Left lung (tissue), 10 donors: ENCODE measurements around the gene INAVA. TPM values are rescaled to one million over a fixed set of nuclear protein-coding genes. Genes with fewer than 3 reads are reported as not detected.
"Not testable (repeated sequence)": the region's sequence is repeated elsewhere in the genome, so short reads cannot be mapped to it uniquely, and the experiment has no call there.

Source experiments
- ATAC-seq: fragments of 200-7000 bp; cut with Tn5 transposase; one replicate; pipeline ENCODE4 v1.9.1; 2020; ENCODE audit warnings: moderate library complexity
- DNase-seq, 4 donors: peaks; one replicate each; pipeline ENCODE4 v3.0.0-alpha.2; 2013 to 2020
- H3K27ac ChIP-seq, 2 donors: fragments of 200-600 bp; sonication (generic) in 1 of 2; one replicate each; pipeline versions ENCODE4 v1.5.0 to v1.8.0; 2020 to 2021
- H3K27me3 ChIP-seq, 2 donors: fragments of 200-600 bp; sonication (generic) in 1 of 2; one replicate each; pipeline versions ENCODE4 v1.5.0 to v1.8.0; 2020 to 2021
- H3K36me3 ChIP-seq, 2 donors: fragments of 200-600 bp; sonication (generic) in 1 of 2; one replicate each; pipeline versions ENCODE4 v1.5.0 to v1.8.0; 2020 to 2021
- H3K4me1 ChIP-seq, 2 donors: fragments of 200-600 bp; one replicate each; pipeline ENCODE4 v1.8.0; 2021
- H3K4me3 ChIP-seq, 2 donors: fragments of 200-600 bp; sonication (generic) in 1 of 2; one replicate each; pipeline versions ENCODE4 v1.5.0 to v1.8.0; 2020 to 2021; ENCODE audit warnings: mild to moderate bottlenecking in 1 of 2
- H3K9me3 ChIP-seq, 2 donors: fragments of 200-600 bp; sonication (generic) in 1 of 2; one replicate each; pipeline versions ENCODE4 v1.5.0 to v1.8.0; 2020 to 2021
- intact Hi-C, 2 donors: fragments of 100-400 bp; cut with DNase I; formaldehyde crosslinking; loops; one replicate each; pipeline versions ENCODE4 v1.11.2 to v1.14.2; 2022
- polyA plus RNA-seq, 6 donors: library from polyadenylated mRNA; unstranded; fragments of 120-200 nt; gene quantifications; one replicate each; pipeline ENCODE4 v1.2.1, GENCODE V29; 2013; ENCODE audit not compliant: insufficient read length in 6 of 6
- total RNA-seq, 2 donors: library from RNA; stranded (reverse); fragmentation: NEBNext Ultra II Directional; extraction: Animal tissue kit (Norgen Biotek cat#: 25700); gene quantifications; one replicate each; pipeline ENCODE4 v1.2.1, GENCODE V29; 2021
- TF ChIP-seq, protein P1 (sequence below), 2 donors: fragments of 200-600 bp; sonication (generic) in 1 of 2; IDR thresholded peaks; one replicate each; pipeline versions ENCODE4 v1.5.0 to v1.8.0; 2021; ENCODE audit warnings: antibody characterized with exemption in 2 of 2
- donor health status: DM: no; HTN: yes; CAD: no.
- donor health status: DM: no; HTN: no; CAD: no.

Gene INAVA
- total and polyA plus RNA-seq, 8 donors = 5.5 to 25.5 (median 23.1) TPM

DNA sequence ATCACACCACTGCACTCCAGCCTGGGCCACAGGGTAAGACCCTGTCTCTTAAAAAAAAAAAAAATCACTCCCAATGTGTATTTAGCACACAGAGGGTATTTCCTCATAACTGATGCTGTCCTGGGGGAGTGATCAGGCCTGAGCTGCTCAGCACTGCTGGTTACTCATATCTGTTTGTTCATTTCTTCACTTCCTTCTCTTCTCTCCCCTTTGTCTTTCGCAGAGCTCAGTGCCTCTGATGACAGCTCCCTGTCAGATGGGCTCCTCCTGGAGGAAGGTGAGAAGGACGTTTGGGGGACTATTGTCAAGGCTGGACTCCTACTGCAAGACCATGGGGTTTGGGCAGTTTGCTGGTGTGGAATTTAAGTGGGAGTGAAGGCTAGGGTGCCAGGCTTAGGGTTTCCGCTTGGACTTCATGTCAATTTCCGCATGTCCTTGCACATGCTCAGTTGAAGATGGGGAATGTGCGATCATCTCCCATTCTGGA, 13.0 kb downstream of the INAVA start:
- H3K9me3 ChIP-seq = no peaks in the 10 kb centered on the region
- intact Hi-C loops = no loop called here
- H3K27me3 ChIP-seq = no peaks in the 10 kb centered on the region
- TF ChIP-seq, protein P1, sequence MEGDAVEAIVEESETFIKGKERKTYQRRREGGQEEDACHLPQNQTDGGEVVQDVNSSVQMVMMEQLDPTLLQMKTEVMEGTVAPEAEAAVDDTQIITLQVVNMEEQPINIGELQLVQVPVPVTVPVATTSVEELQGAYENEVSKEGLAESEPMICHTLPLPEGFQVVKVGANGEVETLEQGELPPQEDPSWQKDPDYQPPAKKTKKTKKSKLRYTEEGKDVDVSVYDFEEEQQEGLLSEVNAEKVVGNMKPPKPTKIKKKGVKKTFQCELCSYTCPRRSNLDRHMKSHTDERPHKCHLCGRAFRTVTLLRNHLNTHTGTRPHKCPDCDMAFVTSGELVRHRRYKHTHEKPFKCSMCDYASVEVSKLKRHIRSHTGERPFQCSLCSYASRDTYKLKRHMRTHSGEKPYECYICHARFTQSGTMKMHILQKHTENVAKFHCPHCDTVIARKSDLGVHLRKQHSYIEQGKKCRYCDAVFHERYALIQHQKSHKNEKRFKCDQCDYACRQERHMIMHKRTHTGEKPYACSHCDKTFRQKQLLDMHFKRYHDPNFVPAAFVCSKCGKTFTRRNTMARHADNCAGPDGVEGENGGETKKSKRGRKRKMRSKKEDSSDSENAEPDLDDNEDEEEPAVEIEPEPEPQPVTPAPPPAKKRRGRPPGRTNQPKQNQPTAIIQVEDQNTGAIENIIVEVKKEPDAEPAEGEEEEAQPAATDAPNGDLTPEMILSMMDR (IDR thresholded peaks at IDR 0.05) = no peak
- peaks cover 0 to 16% of the 10 kb centered on the region in 2 donors for H3K4me1 ChIP-seq
- no peak overlapping the region for H3K4me3 ChIP-seq
- peak overlapping the region in 1 of 2 donors; percentile 53 for H3K27ac ChIP-seq
- DNase-seq (no peak), ATAC-seq (no peak)
- H3K36me3 ChIP-seq = peaks cover 0 to 3% of the 10 kb centered on the region in 2 donors

DNA sequence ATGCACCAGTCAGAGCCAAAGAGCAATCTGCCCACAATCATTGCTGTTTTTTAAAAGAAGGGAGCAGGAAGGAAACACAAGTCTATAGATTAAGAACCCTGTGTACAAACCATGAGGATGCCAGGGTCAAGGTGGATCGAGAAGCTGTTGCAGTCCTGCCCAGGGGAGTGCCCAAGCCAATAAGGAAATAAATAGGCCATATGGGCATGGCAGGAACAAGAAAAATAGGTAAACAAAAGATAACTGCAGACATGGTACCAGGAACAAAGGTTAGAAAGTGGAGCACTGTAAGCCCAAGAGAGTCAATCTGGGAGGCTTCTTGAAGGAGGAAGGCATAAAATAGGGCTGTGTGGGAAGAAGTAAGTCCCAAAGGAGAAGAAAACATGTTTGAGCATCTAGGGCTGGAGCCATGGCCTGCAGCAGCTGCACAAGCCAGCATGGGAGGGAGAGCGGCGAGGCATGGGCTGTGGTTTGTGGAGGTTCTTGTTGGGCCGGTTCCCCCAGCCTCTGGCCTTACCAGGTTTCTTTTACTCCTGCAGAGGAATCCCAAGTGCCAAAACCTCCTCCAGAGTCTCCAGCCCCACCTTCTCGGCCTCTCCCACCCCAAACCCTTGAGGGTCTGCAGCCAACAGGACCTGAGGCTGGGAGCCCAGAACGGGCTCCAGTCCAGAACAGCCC, 13.6 kb downstream of the INAVA start:
- Histone ChIP-seq H3K4me1 (peaks cover 0 to 16% of the 10 kb centered on the region in 2 donors), H3K27ac (no peak overlapping the region), H3K27me3 (no peaks in the 10 kb centered on the region), H3K4me3 (no peak overlapping the region), H3K9me3 (no peaks in the 10 kb centered on the region), H3K36me3 (peaks cover 0 to 3% of the 10 kb centered on the region in 2 donors)
- TF ChIP-seq, protein P1 (IDR thresholded peaks at IDR 0.05) = no peak
- ATAC-seq = no peak
- DNase-seq = peak in 1 of 4 donors; percentile 37
- intact Hi-C loops = no loop called here

DNA sequence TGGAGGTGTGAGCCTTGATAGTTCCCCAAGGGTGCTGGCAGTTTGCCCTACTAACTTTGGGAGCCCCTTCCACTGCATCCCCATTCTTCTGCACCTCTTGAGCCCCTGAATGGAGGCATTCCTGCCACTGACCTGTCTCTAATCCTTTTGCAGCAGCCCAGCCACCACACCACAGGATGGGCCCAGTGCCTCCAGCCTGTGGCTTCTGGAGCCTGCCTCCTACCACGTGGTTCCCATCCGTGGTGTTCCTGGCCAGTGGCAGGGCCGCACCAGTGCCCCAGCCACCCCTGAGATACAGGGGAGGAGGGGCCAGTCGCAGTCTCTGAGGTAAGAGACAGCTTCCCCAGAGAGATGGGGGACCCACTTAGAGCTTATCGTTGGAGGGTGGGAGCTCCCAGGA, 14.4 kb downstream of the INAVA start:
- DNase-seq (no peak), ATAC-seq (no peak)
- Histone ChIP-seq H3K9me3 (no peaks in the 10 kb centered on the region), H3K27ac (no peak overlapping the region), H3K36me3 (peaks cover 0 to 3% of the 10 kb centered on the region in 2 donors), H3K27me3 (no peaks in the 10 kb centered on the region), H3K4me3 (no peak overlapping the region), H3K4me1 (peaks cover 0 to 16% of the 10 kb centered on the region in 2 donors)
- intact Hi-C loops = no loop called here
- TF ChIP-seq, protein P1 (IDR thresholded peaks at IDR 0.05) = no peak

DNA sequence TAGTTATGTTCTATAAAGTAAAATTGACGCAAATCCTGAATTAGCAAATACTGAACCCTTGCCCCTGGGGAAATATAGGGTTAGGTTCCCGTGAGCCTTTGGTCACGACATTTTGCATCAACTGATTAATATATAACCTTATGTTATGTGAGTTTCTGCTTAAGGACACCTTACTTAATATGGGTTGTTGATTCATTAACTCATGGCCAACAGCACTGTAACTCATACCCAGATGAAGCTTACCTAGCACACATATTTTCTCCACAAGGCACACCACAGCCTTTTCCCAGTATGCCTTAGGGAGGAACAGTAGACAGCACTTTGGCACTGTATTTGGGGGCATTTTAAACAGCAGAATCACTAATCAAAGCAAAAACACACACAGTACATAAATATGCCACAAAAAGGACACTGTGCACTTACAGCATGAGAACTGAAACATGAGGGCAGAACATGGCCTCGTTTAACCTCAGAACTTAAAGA, 15.1 kb downstream of the INAVA start:
- DNase-seq (no peak), ATAC-seq (no peak)
- Histone ChIP-seq H3K27me3 (no peaks in the 10 kb centered on the region), H3K4me3 (no peak overlapping the region), H3K4me1 (peaks cover 0 to 16% of the 10 kb centered on the region in 2 donors), H3K36me3 (peaks cover 0 to 3% of the 10 kb centered on the region in 2 donors), H3K9me3 (no peaks in the 10 kb centered on the region), H3K27ac (no peak overlapping the region)
- TF ChIP-seq, protein P1 (IDR thresholded peaks at IDR 0.05) = no peak
- intact Hi-C loops = no loop called here

DNA sequence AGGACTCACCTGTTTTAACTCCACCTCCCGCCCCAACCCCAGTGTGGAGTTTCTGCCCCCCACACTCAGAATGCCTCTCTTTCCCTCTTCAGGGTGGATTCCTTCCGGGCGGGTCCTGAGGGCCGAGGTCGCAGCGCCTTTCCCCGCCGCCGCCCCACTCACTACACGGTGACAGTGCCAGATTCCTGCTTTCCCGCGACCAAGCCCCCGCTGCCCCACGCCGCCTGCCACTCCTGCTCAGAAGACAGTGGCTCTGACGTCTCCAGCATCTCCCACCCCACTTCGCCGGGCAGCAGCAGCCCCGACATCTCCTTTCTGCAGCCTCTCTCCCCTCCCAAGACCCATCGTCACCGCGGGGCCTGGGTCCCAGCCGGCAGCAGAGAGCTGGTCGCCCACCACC, 16.7 kb downstream of the INAVA start:
- Histone ChIP-seq H3K27ac (no peak overlapping the region), H3K4me1 (peaks cover 0 to 8% of the 10 kb centered on the region in 2 donors), H3K4me3 (no peak overlapping the region), H3K9me3 (no peaks in the 10 kb centered on the region), H3K27me3 (peaks cover 0 to 5% of the 10 kb centered on the region in 2 donors), H3K36me3 (peaks cover 0 to 3% of the 10 kb centered on the region in 2 donors)
- intact Hi-C loops = no loop called here
- no peak for ATAC-seq
- DNase-seq = no peak
- TF ChIP-seq, protein P1 (IDR thresholded peaks at IDR 0.05) = no peak

DNA sequence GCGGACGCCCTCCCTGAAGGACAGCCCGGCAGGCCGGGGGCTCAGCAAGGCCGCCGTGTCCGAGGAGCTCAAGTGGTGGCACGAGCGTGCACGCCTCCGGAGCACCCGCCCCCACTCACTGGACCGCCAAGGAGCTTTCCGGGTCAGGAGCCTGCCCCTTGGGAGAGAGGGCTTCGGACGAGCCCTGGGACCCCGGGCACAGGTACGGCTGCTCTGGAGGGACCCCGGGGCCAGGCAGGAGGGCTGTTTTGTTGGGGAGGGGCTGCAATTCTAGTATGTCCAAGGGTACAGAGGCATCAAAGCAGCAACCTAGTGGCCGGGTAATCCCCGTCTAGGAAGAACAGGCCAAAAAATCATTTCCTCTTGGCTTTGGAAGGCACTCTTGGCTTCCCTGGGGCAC, 17.2 kb downstream of the INAVA start:
- ATAC-seq, H3K36me3 ChIP-seq, DNase-seq: not testable (repeated sequence)

More for the DNA sequence above, 17.2 kb downstream of the INAVA start:
- H3K4me3 ChIP-seq, H3K9me3 ChIP-seq, intact Hi-C loops, H3K27me3 ChIP-seq, H3K27ac ChIP-seq, H3K4me1 ChIP-seq: not testable (repeated sequence)
